ENCODE measurements around the gene ADGB.

Gene ADGB

DNA sequence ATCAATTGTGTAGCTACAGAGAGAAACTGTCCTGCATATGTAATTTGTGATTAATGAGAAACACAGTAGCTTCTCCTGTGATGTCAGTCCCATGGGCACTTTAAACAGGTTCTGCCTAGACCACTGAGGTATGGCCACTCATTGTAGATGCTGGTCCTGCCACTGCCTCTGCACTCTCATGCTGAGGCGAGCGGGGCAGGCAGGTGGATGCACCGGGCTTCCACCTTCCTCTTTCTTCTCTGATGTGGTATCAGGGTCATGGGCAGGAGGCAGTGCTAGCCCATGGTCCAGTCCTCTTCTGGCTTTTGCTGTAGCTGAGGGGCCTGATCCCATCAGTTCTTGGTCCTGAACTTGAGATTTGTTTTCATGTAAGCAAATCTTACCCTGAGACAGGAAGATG, 58.7 kb downstream of the ADGB start:
- no peak overlapping the region for H3K27ac ChIP-seq
- no peak for TF ChIP-seq ZFX (IDR thresholded peaks at IDR 0.05; ENCODE audit: borderline replicate concordance)
- TF ChIP-seq, protein P1, sequence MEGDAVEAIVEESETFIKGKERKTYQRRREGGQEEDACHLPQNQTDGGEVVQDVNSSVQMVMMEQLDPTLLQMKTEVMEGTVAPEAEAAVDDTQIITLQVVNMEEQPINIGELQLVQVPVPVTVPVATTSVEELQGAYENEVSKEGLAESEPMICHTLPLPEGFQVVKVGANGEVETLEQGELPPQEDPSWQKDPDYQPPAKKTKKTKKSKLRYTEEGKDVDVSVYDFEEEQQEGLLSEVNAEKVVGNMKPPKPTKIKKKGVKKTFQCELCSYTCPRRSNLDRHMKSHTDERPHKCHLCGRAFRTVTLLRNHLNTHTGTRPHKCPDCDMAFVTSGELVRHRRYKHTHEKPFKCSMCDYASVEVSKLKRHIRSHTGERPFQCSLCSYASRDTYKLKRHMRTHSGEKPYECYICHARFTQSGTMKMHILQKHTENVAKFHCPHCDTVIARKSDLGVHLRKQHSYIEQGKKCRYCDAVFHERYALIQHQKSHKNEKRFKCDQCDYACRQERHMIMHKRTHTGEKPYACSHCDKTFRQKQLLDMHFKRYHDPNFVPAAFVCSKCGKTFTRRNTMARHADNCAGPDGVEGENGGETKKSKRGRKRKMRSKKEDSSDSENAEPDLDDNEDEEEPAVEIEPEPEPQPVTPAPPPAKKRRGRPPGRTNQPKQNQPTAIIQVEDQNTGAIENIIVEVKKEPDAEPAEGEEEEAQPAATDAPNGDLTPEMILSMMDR (IDR thresholded peaks at IDR 0.05): no peak

DNA sequence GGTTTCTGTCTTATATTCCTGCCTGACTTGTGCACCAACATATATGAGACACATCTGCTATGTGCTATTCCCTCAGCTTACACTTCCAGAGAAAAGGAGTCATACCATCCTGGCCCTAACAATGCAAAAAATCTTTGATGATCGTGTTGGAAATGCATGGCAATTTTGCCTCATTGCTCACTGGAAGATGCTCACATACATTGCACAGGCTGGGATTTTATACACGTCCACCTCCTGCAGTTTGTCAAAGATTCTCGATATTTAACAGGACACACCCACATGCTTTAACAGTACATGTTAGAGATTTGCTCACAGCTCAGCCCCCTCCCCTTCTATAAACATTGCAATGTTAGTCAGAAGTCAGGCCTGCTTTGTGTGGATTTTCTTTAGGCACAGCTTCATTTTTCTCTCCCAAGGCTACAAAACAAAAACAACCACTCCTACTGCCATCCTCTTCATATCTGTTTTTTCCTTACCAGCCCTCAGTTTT, 66.1 kb downstream of the ADGB start:
- H3K27ac ChIP-seq: no peak overlapping the region
- no peak for TF ChIP-seq ZFX (IDR thresholded peaks at IDR 0.05; ENCODE audit: borderline replicate concordance)
- TF ChIP-seq, protein P1 (IDR thresholded peaks at IDR 0.05): no peak

- no peak overlapping the region for H3K27ac ChIP-seq
- TF ChIP-seq ZFX (IDR thresholded peaks at IDR 0.05; ENCODE audit: borderline replicate concordance): no peak
- TF ChIP-seq, protein P1 (IDR thresholded peaks at IDR 0.05): no peak
Measured at GRCh38 chr6:146666909-146667308, 68.1 kb downstream of the ADGB start.

DNA sequence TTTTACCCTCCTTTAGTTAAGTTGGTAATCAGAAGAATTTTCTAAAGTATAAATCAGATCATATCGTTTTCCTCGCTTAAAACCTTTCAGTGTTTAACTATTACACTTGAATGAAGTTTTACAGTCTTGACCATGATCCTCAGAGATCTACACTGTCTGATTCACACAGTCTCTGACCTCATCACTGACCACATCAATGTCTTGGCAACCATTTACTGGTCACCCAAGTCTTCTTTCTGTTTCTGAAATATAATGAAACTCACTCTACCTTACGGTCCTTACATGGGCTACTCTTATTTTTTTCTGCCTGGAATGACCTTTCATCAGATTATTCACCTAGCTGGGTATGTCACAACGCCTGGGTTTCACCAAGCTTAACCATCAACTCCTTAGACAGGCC, 71.4 kb downstream of the ADGB start:
- H3K27ac ChIP-seq: no peak overlapping the region
- no peak for TF ChIP-seq ZFX (IDR thresholded peaks at IDR 0.05; ENCODE audit: borderline replicate concordance)
- TF ChIP-seq, protein P1 (IDR thresholded peaks at IDR 0.05): no peak

- H3K27ac ChIP-seq: no peak overlapping the region
- TF ChIP-seq, protein P1 (IDR thresholded peaks at IDR 0.05): no peak
- TF ChIP-seq ZFX (IDR thresholded peaks at IDR 0.05; ENCODE audit: borderline replicate concordance): no peak
Measured at GRCh38 chr6:146673069-146673468, 74.3 kb downstream of the ADGB start.

DNA sequence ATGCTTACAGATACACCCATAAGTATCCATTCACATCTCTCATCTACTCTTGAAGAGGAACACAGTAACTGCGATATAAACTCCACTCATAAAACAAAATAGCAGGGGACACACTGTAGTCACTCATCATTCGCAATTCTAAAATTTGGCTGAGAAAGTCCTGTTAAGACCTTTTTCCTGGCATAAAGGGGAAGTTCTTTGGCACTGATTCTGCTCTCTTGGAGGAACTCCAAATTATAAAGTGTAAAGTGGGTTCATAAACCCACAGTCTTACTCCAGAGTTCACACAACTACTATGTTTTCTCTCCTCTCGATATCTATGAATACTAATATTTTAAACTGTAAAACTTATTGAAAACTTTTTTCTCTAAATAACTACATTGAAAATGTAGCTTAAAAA, 80.6 kb downstream of the ADGB start:
- H3K27ac ChIP-seq: no peak overlapping the region
- TF ChIP-seq, protein P1 (IDR thresholded peaks at IDR 0.05): no peak
- TF ChIP-seq ZFX (IDR thresholded peaks at IDR 0.05; ENCODE audit: borderline replicate concordance): no peak

- no peak overlapping the region for H3K27ac ChIP-seq
- TF ChIP-seq ZFX (IDR thresholded peaks at IDR 0.05; ENCODE audit: borderline replicate concordance): no peak
- TF ChIP-seq, protein P1 (IDR thresholded peaks at IDR 0.05): no peak
Measured at GRCh38 chr6:146682919-146683318, 84.1 kb downstream of the ADGB start.
